HTR-8/SVneo (cell line): ENCODE results near the gene TIE1.

ENCODE experiments used
- DNase-seq: peaks from one replicate; pipeline ENCODE4 v3.0.0; 2011; ENCODE audit warnings: low spot score, mixed read lengths; ENCODE audit not compliant: insufficient read length
- FAIRE-seq: peaks from 2 replicates; lab custom pipeline; 2011; peaks lifted over from hg19 to GRCh38; lab: Jason Lieb, UNC

Gene TIE1

DNA sequence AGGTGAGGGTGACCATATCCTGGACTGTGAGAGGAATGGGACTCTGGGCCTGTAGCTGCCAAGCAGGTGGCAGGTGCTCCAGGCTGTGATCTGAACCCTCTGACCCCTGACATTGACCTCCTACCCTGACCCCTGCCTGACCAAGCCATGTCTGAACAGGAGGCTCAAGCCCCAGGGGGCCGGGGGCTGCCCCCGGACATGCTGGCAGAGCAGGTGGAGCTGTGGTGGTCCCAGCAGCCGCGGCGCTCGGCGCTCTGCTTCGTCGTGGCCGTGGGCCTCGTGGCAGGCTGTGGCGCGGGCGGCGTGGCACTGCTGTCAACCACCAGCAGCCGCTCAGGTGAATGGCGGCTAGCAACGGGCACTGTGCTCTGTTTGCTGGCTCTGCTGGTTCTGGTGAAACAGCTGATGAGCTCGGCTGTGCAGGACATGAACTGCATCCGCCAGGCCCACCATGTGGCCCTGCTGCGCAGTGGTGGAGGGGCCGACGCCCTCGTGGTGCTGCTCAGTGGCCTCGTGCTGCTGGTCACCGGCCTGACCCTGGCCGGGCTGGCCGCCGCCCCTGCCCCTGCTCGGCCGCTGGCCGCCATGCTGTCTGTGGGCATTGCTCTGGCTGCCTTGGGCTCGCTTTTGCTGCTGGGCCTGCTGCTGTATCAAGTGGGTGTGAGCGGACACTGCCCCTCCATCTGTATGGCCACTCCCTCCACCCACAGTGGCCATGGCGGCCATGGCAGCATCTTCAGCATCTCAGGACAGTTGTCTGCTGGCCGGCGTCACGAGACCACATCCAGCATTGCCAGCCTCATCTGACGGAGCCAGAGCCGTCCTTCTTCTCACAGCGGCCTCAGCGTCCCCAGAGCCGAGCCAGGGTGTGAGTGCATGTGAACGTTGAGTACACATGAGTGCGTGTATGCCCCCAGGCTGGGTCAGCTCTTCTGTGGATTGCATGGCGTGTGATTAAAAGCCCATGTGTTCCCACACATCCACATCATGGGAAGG lies 27.9 kb upstream of the TIE1 start:
- FAIRE-seq (no peak), DNase-seq (no peak)

DNA sequence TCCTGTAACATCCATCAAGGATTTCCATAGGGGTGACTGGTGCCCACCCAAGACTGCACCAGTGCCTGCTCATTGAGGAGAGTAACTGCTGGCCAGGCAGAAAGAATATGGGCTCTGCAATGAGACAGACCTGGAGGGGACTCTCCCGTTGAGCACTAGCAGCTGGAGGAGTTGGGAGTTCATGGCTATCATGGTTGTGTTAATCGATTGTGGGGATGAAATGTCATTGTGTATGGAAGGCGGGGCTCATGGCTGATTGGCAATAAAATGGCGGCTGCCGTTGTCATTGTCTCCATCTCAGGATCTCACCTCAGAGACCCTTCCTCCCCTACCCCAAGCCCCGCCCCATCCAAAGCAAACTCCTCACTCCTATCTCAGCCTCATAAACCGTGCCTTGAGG lies 27.1 kb upstream of the TIE1 start:
- DNase-seq (no peak), FAIRE-seq (no peak)

DNA sequence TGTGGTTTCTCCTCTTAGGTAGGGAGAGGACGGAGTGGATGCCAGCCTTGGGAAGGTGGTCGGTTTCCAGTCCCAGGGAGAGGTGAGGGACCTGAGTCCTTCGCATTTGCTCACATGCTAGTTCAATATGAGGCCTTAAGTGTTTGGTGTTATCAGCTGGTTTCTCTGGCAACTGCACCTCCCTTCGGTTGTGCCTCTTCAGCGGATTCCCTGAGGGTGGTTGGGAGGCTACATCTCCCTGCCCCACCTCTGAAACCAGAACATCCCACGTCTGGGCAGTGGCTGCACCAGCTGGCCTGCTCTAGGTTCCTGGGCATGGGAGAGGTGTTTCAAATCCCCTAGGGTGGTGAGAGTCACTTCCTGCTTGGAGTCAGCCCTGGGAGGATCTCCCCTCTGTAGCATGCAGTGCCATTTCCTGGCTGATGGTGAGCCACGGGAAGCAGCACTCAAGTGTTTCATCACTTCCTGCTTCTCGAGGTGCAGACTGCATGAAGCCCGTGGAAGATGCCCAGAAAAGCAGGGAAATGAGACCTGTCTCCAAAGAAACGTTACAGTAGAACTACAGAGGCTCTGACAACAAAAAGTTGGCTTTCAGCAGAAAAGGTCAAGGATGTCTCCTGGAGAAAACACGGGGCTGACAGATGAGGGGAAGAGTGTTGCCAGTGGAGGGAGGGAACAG lies 26.5 kb upstream of the TIE1 start:
- FAIRE-seq (no peak), DNase-seq (peak; percentile 41)

DNA sequence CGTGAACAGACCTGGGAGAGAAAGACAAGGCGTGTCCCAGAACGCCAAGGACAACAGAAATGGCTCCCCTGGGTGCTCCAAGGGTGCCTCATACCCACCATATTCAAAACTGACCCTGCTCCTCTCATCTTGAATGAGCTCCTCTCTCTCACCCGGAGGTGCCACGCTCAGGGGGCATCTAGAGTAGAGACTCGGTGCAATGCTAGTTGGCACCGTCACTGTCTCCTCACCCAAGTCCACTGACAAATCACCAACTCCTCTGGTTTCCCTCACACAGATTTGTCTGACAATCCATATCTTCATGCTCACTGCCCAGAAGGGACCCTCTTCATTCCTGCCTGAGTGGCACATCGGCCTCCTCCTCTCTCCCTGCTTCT lies 26.0 kb upstream of the TIE1 start:
- DNase-seq (no peak), FAIRE-seq (no peak)

DNA sequence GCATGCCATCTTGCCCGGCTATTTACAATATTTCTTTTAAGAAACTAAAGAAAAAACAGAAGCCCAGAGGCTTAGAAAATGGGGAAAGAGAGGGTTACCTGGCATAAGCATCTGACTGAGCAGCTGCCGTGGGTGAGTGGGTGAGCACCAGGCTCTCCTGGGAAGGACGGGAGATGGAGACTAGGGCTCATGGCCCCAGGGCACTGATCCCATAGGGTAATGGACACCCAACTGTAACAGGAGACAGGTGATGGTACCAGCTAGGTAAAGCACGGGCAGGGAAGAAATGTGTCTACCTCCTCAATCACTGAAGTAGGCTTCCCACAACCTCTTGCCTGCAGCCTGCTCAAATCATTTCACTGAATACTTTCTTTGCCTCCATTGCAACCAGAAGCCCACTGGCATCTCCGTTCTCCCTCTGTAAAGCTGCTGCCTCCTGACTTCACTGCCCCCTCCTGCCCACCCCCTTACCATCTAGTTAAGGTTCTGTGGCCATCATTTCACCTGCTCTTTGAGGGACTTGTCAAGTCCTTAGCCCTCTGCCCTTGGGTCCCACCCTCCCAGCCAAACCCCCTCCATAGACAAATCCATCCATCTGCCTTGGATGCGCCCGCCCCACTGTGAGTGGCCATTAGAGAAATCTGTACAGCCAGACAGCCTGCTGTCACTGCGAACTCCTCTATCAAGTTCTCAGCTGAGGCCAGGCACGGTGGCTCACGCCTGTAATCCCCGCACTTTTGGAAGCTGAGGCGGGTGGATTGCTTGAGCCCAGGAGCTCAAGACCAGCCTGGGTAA lies 24.8 kb upstream of the TIE1 start:
- DNase-seq (no peak), FAIRE-seq (no peak)

DNA sequence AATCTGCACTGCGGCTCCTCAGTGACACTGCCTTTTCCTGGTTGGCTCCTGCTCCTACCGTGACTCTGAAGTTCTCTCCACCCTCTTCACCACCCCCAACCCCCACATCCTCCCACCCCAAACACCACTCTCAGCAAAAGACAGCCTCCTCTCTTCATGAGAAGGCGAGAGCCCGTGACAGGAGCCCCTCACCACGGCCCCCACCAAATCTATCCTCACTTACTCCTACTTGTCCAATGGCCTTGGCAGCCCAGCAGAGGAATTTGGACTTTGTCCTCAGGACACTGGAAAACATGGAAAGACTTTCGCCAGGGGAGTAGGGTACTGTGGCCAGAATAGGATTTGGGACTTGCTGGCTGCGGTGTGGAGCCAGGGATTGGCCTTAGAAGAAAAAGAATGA lies 24.1 kb upstream of the TIE1 start:
- FAIRE-seq (no peak), DNase-seq (no peak)

DNA sequence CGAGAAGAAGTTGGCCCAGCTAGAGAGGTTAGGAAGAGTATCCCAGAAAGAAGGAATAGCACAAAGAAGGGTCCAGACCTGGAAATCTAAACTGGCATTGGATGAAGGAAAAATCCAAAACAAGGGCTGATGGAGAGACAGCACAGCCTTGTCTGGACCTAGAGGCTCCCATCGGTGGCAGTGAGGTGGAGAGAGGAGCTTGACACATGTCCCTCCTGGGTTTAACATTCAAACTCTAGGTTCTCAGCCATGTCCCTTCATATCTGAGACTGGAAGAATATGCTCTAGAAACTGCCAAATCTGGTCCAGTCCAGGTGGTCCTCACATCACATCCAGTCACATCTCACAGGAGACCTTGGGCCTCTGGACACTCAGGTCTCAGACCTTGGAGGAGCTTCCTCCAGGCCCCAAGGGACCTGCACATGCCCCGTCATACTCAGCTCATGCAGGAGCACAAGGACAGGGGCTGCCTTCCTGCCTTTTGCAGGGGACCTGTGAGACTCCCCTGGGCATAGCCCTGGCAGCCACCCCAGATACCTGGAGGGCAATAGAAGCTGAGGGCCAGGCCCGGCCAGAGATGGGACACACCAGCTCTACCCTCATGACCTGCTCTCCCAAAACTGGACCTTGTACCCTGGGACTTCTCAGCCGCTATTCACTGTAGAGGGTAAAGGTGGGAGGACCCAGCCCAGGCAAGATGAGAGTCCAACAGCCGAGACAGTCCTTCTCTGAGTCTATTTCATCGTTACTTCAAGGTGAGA lies 23.5 kb upstream of the TIE1 start:
- FAIRE-seq (no peak), DNase-seq (no peak)

DNA sequence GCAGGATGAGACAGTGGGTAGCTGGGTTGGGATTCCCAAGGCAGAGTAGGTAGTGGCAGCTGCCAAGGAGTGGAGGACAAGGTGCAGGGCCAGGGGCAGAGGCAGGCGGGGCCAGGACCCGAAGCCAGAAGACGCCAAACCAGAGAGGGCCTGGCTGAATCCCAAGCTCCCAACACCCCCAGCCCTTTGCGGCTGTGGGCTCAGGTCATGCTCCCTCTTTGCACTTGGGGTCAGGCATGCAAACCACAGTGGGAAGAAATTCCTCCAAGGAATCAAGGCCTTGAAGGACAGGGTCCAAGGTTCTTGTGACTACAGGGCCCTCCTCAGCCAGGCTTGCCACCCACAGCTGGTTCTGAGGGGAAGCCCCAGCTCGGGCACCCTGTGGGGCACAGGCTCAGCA lies 21.6 kb upstream of the TIE1 start:
- FAIRE-seq, result no peak

DNA sequence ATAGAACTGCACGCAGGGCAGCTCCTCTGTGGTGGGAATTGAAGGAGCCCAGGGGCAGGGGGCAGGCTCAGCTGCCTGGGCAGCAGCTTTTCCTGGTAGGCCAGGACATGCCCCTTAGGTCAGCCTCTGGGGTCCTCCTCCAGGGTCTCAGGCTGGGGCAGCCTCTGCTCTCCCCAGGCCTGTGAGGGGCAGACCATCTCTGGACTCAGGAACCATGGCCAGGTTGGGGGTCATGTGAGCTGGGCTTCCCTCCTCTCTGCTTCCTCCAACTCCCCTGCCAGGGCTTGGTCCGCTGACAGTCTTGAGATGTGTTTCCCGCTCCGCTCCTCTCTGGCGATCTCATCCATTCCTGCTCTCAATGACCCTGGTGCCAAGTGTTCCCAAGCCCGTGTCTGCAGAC lies 21.1 kb upstream of the TIE1 start:
- DNase-seq (no peak), FAIRE-seq (no peak)

More for the DNA sequence above, 21.6 kb upstream of the TIE1 start:
- no peak for DNase-seq

DNA sequence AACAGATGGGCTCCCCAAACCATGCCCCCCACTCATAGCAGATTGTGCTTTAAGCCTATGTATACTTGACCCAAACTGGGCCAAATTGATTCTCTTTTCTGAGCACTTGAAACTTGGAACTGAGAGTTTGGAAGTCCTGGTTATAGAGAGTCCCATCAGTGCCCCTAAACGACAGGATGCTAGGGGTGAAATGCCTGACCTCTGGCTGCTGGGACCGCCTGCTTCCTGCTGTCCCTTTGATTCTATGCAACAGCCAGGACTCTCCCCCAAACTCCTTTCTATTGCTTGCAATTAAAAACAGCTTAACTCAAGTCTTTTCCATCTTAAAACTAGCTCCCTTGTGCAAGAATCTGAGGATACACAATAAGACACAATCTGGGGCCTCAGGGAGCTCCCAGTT lies 20.1 kb upstream of the TIE1 start:
- FAIRE-seq, result no peak
- no peak for DNase-seq

DNA sequence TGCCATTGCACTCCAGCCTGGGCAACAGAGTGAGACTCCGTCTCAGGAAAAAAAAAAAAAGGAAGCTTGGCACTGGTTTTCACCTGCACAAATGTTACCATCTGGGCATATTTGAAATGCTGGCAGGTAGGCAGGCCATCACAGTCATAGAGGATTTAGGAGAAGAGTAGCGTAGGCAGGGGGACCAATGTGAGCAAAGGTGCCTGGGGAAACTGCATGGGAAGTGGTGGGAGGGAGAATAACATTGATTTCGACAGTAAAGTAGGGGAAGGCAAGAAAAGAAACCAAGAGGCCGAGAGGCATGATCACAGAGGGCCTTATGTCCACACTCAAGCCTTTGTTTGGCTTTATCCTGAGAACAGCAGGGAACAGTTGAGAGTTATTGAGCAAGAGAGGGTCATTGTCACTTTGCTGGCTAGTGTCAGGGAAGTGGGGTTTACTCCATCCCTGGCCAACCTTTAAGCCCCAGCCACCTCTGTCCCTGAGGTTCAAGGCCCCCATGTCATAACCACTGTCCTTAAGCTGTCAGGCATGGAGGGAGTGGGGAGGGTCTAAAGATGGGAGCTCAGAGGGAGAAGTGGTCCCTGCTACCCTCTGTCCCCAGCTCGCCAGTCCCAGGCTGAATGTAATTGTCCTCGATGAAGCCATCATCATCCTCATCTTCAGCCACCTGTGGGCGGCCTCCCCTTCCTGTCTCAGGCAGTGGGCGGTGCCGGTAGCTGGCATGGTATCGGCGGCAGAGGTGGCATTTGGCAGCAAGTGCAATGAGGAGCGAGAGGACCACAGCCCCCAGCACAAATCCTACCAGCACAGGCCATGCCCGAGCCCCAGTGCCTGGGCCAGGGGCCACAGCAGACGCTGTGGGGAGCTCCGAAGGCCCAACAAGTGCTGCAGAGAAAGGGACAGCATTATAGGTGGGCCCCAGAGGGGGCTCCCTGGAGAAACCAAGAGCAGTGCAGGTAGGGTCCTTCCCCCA lies 18.3 kb upstream of the TIE1 start:
- FAIRE-seq, result no peak
- DNase-seq, result no peak

DNA sequence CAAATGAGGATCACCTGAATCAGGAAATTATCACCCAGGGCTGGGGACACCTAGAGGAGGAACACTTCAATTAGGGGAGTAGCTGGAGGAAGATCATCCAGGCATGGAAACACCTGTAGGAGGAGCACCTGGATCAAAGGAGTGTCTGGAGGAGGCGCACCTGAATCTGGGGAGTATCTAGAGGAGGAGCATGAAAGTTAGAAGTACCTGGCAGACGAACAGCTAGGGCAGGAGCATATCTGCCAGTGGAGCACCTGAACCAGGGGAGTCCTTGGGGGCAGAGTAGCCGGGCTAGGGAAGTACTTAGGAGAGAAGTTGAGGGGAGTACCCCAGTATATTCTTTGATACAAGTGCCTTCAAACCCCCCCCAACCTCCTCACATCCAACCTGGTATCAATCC lies 16.7 kb upstream of the TIE1 start:
- DNase-seq (no peak), FAIRE-seq (no peak)

DNA sequence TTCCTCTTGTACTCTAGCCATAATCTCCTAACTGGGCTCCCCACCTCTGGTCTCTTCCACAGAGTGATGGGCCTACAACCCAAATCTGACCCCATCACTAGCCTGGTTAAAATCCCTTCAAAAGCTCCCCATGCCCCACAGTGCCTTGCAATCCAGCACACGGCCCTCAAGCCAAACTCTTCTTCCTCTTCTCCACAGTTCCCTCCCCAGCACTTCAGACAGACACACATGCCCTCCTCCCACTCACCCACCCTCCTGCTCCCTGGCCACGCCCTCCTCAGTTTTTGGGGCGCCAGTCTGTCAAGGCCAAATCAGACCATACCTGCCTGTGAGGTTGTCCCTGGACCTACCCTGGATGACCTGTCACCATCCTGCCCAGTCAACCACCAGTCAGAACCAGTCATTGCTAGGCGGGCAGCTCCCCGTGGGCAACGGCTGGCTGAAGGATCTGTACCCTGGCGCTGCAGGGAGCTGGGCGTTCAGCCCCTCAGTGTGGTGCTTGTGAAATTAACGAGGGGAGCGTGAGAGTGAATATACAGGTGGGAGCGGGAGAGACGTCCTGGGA lies 16.2 kb upstream of the TIE1 start:
- FAIRE-seq (no peak), DNase-seq (no peak)

DNA sequence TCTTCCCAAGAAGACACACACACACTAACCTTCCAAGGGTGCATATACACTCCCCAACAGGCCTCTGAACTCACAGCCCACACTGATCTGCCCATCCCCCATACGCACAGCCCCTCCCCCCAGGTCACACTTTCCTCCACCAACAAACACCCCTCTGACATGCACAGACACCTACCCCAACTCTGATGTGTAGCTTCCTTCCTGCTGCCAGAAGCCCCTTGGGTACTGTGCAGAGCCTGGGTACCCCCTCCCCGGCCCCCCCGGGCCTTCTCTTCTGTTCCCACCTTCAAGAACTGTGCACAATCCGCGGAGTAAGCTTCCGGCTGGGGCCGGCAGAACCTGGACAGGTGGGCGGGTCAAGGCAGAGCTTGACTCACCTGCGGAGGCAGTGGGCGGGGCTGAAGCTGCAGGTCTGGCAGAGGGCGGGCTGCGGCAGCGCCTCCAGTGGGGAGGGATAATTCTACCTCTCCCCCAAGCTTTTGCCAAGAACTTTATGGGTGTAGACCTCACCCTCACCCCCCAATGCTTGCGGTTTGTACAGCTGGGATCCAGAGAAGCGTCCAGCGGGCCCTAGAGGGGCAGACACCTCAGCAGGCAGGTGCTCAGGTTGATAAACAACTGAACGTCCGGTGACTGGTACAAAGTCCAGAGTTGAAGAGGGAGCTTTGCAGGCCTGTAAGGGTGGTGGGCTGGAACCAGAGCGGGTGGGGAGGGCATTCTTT lies 15.4 kb upstream of the TIE1 start, which contains the start of gene C1orf210:
Gene C1orf210 (minus strand): TSS at position 313 of the 722 bp plus-strand sequence. CDS start 2,311 bp downstream, outside the sequence.
- FAIRE-seq (no peak), DNase-seq (no peak)

DNA sequence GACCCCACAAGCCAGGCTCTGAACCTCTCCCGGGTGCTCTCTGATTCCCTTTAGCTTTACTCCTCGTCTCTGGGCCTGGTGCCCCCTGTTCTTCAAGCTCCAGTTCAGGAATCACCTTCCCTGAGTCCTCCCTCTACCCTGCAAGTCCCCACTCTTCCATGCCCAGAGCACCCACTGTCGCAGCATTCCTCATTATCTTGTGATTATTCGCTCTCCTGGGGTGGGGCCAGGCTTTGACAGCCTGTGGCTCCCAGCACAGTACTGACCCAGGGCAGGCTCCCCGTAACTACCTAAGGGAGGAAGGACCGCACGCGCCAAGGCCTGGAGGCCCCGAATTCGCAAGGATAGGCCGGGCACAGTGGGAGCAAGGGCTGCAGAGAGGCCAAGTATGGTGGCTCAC lies 14.7 kb upstream of the TIE1 start:
- DNase-seq, result no peak
- FAIRE-seq, result no peak

DNA sequence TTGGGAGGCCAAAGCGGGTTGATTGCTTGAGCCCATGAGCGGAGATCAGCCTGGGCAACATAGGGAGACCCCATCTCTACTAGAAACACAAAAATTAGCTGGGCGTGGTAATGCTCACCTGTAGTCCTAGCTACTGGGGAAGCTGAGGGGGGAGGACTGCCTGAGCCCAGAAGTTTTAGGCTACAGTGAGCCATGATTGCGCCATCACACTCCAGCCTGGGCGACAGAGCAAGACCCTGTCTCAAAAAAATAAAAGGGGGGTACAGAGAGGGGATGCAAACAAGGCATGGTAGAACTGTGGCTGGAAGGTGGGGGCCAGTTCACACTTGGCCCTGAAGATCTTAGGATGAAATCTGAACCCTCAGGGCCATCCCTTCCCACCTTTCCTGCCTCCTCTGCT lies 14.2 kb upstream of the TIE1 start:
- DNase-seq (no peak), FAIRE-seq (no peak)

DNA sequence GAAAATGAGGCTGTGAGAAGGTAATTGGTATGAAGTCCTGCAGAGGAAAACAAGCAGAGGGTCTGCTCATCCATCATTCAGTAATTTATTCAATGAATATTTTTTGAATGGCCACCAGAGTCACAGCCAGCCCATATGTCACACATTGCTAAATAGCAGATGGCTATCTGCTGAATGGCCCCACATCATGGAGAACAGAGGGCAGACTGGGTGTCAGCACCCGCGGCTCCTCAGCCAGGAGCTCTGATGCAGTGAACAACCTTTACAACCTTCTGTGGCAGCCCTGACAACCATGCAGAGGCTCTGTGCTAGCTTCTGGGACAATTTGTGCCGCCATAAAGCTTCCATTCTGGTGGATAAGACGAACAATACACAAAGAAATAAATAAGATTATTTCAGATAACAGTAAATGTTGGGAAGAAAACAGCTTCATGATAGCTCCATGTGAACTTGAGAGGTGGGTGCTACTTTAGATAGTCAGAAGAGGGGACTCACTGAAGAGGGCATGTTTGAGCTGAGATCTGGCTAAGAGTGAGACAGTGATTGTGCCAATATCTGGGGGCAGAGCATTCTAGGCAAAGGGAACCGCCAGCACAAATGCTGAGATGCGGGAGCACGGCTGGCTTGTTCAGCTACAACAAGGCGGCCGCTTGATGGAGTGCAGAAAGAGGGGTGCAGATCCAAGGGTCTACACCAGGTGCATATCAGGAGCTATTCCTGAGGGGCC lies 12.6 kb upstream of the TIE1 start:
- FAIRE-seq (no peak), DNase-seq (no peak)
